Ecto neural progenitor cell (in vitro differentiated cells): ENCODE measurements around the gene CENPK.
A peak's percentile ranks its signal among the peaks of the same experiment; 100 is the strongest.
"Not testable (repeated sequence)": the region's sequence is repeated elsewhere in the genome, so short reads cannot be mapped to it uniquely, and the experiment has no call there.

Source experiments
- DNase-seq: peaks from one replicate; pipeline ENCODE4 v3.0.0-alpha.2; 2018; ENCODE audit warnings: low spot score

The CENPK gene

GRCh38 chr5:65562731-65563701, at the start of gene CENPK, which contains the start of gene PPWD1:
CENPK (minus strand) TSS chr5:65563168; CDS start chr5:65554907, 8,261 bp downstream.
PPWD1 (plus strand) TSS chr5:65563296; CDS start chr5:65563311, 15 bp downstream.
- DNase-seq: peak; percentile 97

GRCh38 chr5:65612298-65612907, 49.4 kb upstream of the CENPK start:
- DNase-seq: no peak

GRCh38 chr5:65611524-65611923, 48.6 kb upstream of the CENPK start:
- DNase-seq: no peak

GRCh38 chr5:65601761-65602160, 38.8 kb upstream of the CENPK start:
- not testable (repeated sequence) for DNase-seq

GRCh38 chr5:65588694-65589093, 25.7 kb upstream of the CENPK start:
- no peak for DNase-seq

GRCh38 chr5:65577141-65577540, 14.2 kb upstream of the CENPK start:
- DNase-seq: no peak

- DNase-seq: no peak
Observed at GRCh38 chr5:65570598-65571226, 7.7 kb upstream of the CENPK start.

GRCh38 chr5:65566505-65566904, 3.5 kb upstream of the CENPK start:
- DNase-seq: no peak

- no peak for DNase-seq
Observed at GRCh38 chr5:65563777-65564176, 809 bp upstream of the CENPK start.

GRCh38 chr5:65556718-65557117, 6.2 kb downstream of the CENPK start:
- DNase-seq: no peak

GRCh38 chr5:65556181-65556580, 6.8 kb downstream of the CENPK start:
- no peak for DNase-seq

- no peak for DNase-seq
Observed at GRCh38 chr5:65555287-65555686, 7.7 kb downstream of the CENPK start.

- DNase-seq: no peak
Observed at GRCh38 chr5:65553941-65554340, 9.0 kb downstream of the CENPK start.

GRCh38 chr5:65548281-65548680, 14.7 kb downstream of the CENPK start:
- no peak for DNase-seq

GRCh38 chr5:65546141-65546540, 16.8 kb downstream of the CENPK start:
- no peak for DNase-seq

- no peak for DNase-seq
Observed at GRCh38 chr5:65544473-65544872, 18.5 kb downstream of the CENPK start.

GRCh38 chr5:65539827-65540226, 23.1 kb downstream of the CENPK start:
- DNase-seq: no peak

GRCh38 chr5:65535529-65535987, 27.4 kb downstream of the CENPK start:
- no peak for DNase-seq

GRCh38 chr5:65530904-65531303, 32.1 kb downstream of the CENPK start:
- DNase-seq: no peak

GRCh38 chr5:65525726-65526125, 37.2 kb downstream of the CENPK start:
- no peak for DNase-seq

GRCh38 chr5:65512170-65512937, 50.6 kb downstream of the CENPK start:
- no peak for DNase-seq

- no peak for DNase-seq
Observed at GRCh38 chr5:65508978-65509377, 54.0 kb downstream of the CENPK start.
